GM12872 (cell line): ENCODE data around the gene CRACDL.

Experiments used
- CTCF ChIP-seq: IDR thresholded peaks from 3 replicates; pipeline ENCODE4 v1.5.1; 2011; ENCODE audit warnings: low read depth, mild to moderate bottlenecking, low read length, moderate library complexity; ENCODE audit not compliant: insufficient read depth

CRACDL gene

GRCh38 chr2:98870516-98871158 is 65.4 kb downstream of the CRACDL start:
- TF ChIP-seq CTCF = no peak

DNA sequence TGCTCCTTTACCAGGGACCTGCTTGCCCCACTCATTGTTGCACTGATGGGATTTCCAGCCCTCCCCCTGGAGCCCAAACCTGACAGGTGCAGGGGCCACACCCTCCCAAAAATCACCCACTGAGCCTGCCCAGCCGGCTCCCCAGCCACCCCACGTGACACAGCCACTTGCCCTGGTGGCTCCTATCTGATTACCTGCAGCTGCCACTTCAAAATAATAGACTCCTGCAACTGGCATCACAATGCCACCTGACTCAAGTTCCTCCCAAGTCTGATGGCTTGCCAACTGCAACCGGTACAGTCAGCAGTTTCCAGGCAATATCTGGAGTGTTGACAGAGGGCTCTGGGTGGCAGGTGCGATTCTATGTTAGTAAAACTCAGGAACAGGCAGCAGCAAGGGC is 66.2 kb downstream of the CRACDL start:
- no peak for TF ChIP-seq CTCF

- TF ChIP-seq CTCF = no peak
Measured at GRCh38 chr2:98869272-98869641, 66.8 kb downstream of the CRACDL start.

- TF ChIP-seq CTCF = no peak
Measured at GRCh38 chr2:98868548-98869271, 67.3 kb downstream of the CRACDL start.

GRCh38 chr2:98867539-98868309 is 68.3 kb downstream of the CRACDL start:
- TF ChIP-seq CTCF = no peak

GRCh38 chr2:98866033-98866432 is 70.0 kb downstream of the CRACDL start:
- TF ChIP-seq CTCF = no peak

- no peak for TF ChIP-seq CTCF
Measured at GRCh38 chr2:98861601-98862000, 74.4 kb downstream of the CRACDL start.
